ENCODE data around the gene BTBD1.

BTBD1 gene

GRCh38 chr15:83063551-83063950 is 3.5 kb downstream of the BTBD1 start:
- Histone ChIP-seq H3K27ac (peak overlapping the region; percentile 45), H3K27me3 (no peaks in the 10 kb centered on the region), H3K4me1 (ENCODE audit: control insufficient read depth in 1 of 2, insufficient read depth in 1 of 2, low read depth in 1 of 2, low read length in 1 of 2) (peaks cover 39 to 47% of the 10 kb centered on the region in 2 experiments), H3K36me3 (no peaks in the 10 kb centered on the region), H3K9me3 (no peaks in the 10 kb centered on the region), H3K4me3 (ENCODE audit: low read depth in 1 of 2, low read length in 1 of 2) (no peak overlapping the region)
- TF ChIP-seq CTCF (IDR thresholded peaks at IDR 0.05): no peak

DNA sequence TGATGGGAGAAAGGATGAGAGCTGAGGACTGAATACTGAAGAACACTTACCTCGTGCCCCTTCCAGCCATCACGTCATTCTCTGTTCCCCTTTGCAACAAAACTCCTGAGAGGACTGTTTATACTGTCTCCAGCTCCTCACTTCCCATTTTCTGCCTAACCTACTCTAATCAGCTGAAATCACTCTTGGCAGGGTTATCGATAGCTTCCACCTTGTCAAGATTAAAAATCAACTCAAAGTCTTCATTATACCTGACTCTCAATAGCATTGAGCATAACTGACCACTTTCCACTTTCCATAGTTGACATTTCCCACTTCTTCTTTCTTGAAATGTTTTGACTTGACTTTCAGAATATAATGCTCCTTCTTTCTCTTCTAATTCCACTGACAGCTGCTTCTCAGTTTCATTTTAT is 4.3 kb downstream of the BTBD1 start:
- Histone ChIP-seq H3K4me1 (ENCODE audit: control insufficient read depth in 1 of 2, insufficient read depth in 1 of 2, low read depth in 1 of 2, low read length in 1 of 2) (peaks cover 39 to 47% of the 10 kb centered on the region in 2 experiments), H3K4me3 (ENCODE audit: low read depth in 1 of 2, low read length in 1 of 2) (no peak overlapping the region), H3K36me3 (no peaks in the 10 kb centered on the region), H3K9me3 (no peaks in the 10 kb centered on the region), H3K27ac (peak overlapping the region; percentile 45), H3K27me3 (no peaks in the 10 kb centered on the region)
- no peak for TF ChIP-seq CTCF (IDR thresholded peaks at IDR 0.05)

- H3K4me3 ChIP-seq (ENCODE audit: low read depth in 1 of 2, low read length in 1 of 2): no peak overlapping the region
- no peaks in the 10 kb centered on the region for H3K9me3 ChIP-seq
- no peaks in the 10 kb centered on the region for H3K27me3 ChIP-seq
- no peak for TF ChIP-seq CTCF (IDR thresholded peaks at IDR 0.05)
- H3K36me3 ChIP-seq: no peaks in the 10 kb centered on the region
- peaks cover 39 to 41% of the 10 kb centered on the region in 2 experiments for H3K4me1 ChIP-seq (ENCODE audit: control insufficient read depth in 1 of 2, insufficient read depth in 1 of 2, low read depth in 1 of 2, low read length in 1 of 2)
- no peak overlapping the region for H3K27ac ChIP-seq
These were observed 5.4 kb downstream of the BTBD1 start for GRCh38 chr15:83061680-83062079.

DNA sequence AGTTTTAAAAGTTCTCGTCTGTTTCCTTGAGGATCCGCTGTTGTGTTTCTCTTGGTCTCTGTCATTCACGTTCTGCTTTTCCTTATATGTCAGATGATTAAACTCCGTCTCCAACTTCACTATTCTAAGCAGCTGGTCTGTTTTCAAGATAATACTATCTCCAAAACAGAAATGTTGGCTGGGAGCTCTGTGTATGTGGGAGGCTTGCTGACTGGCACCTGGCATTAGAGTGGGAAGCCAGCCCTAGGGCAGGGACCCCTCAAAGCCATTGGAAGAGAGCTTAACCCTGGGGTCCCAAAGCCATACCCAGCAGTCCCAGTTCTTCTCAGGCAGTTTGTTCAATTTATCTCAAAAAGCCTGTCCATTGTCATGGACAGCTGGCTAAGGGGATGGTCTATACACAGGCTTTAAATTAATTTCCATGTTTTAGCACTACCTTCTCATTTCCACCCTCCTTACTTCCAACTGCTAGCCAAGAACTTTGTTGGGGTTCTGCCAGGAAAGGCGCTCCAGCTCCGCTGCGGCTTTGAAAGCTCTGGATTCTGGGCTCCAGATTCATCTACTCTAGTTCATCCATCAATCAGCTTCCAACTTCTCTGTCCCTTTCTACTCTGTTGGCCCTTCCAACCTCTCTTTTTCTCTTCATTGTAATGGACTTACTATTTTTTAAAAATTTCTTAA is 9.2 kb downstream of the BTBD1 start:
- H3K27me3 ChIP-seq: no peaks in the 10 kb centered on the region
- no peak overlapping the region for H3K27ac ChIP-seq
- H3K4me1 ChIP-seq (ENCODE audit: control insufficient read depth in 1 of 2, insufficient read depth in 1 of 2, low read depth in 1 of 2, low read length in 1 of 2): peaks cover 5 to 6% of the 10 kb centered on the region in 2 experiments
- H3K36me3 ChIP-seq: peaks cover 26% of the 10 kb centered on the region
- no peaks in the 10 kb centered on the region for H3K9me3 ChIP-seq
- no peak for TF ChIP-seq CTCF (IDR thresholded peaks at IDR 0.05)
- no peak overlapping the region for H3K4me3 ChIP-seq (ENCODE audit: low read depth in 1 of 2, low read length in 1 of 2)

DNA sequence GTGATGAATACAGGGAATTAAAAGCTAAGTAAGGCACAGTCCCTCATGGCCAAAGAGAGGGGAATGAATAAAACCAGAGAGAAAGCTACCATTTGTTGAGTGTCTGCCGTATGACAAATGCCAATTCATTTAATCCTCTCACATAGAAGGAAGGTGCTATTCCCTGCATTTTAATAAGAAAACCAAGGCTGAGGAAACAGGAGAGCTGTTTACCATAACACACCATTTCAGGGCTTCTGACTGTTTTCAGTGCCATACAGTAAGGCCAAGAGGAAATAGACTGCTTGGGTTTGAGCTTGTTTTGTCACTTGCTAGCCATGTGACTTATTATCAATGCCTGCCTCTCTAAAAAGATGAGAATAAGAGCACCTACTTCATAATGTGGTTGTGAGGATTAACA is 10.1 kb downstream of the BTBD1 start:
- H3K27me3 ChIP-seq: no peaks in the 10 kb centered on the region
- H3K27ac ChIP-seq: no peak overlapping the region
- no peaks in the 10 kb centered on the region for H3K4me1 ChIP-seq (ENCODE audit: control insufficient read depth in 1 of 2, insufficient read depth in 1 of 2, low read depth in 1 of 2, low read length in 1 of 2)
- H3K36me3 ChIP-seq: peaks cover 30% of the 10 kb centered on the region
- TF ChIP-seq CTCF (IDR thresholded peaks at IDR 0.05): no peak
- no peaks in the 10 kb centered on the region for H3K9me3 ChIP-seq
- no peak overlapping the region for H3K4me3 ChIP-seq (ENCODE audit: low read depth in 1 of 2, low read length in 1 of 2)
